GM12878 (cell line): ENCODE measurements around the gene REXO2.

Experiments
- CBX3 ChIP-seq: fragments of 200-600 bp; sonication (generic); IDR thresholded peaks from 2 replicates; pipeline ENCODE4 v1.6.1; 2016; ENCODE audit warnings: low read depth, borderline replicate concordance
- MTA3 ChIP-seq: IDR thresholded peaks from 2 replicates; pipeline ENCODE4 v1.6.1; 2012; ENCODE audit warnings: low read length, inconsistent platforms, borderline replicate concordance
- NR2F1 ChIP-seq: fragments of 450-650 bp; conservative IDR thresholded peaks from 2 replicates; pipeline ENCODE4 v1.6.1; 2017; ENCODE audit warnings: mild to moderate bottlenecking
- RFX5 ChIP-seq: IDR thresholded peaks from 2 replicates; pipeline ENCODE4 v1.6.1; 2011; ENCODE audit warnings: low read depth, low read length, improper control_type of control experiment
- ZNF274 ChIP-seq: IDR thresholded peaks from one replicate; pipeline ENCODE4 v1.8.0; 2011; ENCODE audit not compliant: insufficient read length, insufficient read depth
- TF ChIP-seq, protein P1 (sequence below), 3 experiments: IDR thresholded peaks in 2 of 3; conservative IDR thresholded peaks in 1 of 3; 2 replicates each; pipeline ENCODE4 v1.5.1; 2011; ENCODE audit warnings: low read depth in 3 of 3, low read length in 3 of 3, mild to moderate bottlenecking in 3 of 3, control low read depth in 2 of 3, moderate library complexity in 2 of 3, inconsistent platforms in 1 of 3, mixed read lengths in 1 of 3; ENCODE audit not compliant: control insufficient read depth in 2 of 3, insufficient read depth in 1 of 3; ENCODE audit errors: extremely low read depth in 1 of 3

DNA sequence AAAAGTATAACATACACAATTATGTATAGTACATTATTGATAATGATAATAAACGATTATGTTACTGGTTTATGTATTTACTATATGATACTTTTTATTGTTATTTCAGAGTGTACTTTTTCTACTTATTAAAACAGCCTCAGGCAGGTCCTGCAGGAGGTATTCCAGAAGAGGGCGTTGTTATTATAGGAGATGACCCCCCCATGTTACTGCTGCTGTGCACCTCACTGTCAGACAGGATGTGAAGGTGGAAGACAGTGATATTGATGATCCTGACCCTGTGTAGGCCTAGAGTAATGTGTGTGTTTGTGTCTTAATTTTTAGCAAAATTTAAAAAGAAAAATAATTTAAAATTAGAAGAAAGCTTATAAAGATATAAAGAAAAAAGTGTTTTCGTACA, 57.6 kb downstream of the REXO2 start:
- TF ChIP-seq, protein P1, sequence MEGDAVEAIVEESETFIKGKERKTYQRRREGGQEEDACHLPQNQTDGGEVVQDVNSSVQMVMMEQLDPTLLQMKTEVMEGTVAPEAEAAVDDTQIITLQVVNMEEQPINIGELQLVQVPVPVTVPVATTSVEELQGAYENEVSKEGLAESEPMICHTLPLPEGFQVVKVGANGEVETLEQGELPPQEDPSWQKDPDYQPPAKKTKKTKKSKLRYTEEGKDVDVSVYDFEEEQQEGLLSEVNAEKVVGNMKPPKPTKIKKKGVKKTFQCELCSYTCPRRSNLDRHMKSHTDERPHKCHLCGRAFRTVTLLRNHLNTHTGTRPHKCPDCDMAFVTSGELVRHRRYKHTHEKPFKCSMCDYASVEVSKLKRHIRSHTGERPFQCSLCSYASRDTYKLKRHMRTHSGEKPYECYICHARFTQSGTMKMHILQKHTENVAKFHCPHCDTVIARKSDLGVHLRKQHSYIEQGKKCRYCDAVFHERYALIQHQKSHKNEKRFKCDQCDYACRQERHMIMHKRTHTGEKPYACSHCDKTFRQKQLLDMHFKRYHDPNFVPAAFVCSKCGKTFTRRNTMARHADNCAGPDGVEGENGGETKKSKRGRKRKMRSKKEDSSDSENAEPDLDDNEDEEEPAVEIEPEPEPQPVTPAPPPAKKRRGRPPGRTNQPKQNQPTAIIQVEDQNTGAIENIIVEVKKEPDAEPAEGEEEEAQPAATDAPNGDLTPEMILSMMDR (IDR thresholded peaks at IDR 0.05 in 2 of 3, conservative IDR thresholded peaks at IDR 0.05 in 1 of 3; ENCODE audit: control insufficient read depth in 2 of 3, extremely low read depth in 1 of 3, insufficient read depth in 1 of 3, low read depth in 3 of 3, low read length in 3 of 3): no peak
- no peak for TF ChIP-seq ZNF274
- no peak for TF ChIP-seq CBX3
- no peak for TF ChIP-seq RFX5
- no peak for TF ChIP-seq NR2F1
- TF ChIP-seq MTA3: no peak
